Measurements from ENCODE around the gene FNDC11.
"Not testable (repeated sequence)": the region's sequence is repeated elsewhere in the genome, so short reads cannot be mapped to it uniquely, and the experiment has no call there.

FNDC11 gene

GRCh38 chr20:63567386-63568169, 13.6 kb downstream of the FNDC11 start:
- TF ChIP-seq, protein P1, sequence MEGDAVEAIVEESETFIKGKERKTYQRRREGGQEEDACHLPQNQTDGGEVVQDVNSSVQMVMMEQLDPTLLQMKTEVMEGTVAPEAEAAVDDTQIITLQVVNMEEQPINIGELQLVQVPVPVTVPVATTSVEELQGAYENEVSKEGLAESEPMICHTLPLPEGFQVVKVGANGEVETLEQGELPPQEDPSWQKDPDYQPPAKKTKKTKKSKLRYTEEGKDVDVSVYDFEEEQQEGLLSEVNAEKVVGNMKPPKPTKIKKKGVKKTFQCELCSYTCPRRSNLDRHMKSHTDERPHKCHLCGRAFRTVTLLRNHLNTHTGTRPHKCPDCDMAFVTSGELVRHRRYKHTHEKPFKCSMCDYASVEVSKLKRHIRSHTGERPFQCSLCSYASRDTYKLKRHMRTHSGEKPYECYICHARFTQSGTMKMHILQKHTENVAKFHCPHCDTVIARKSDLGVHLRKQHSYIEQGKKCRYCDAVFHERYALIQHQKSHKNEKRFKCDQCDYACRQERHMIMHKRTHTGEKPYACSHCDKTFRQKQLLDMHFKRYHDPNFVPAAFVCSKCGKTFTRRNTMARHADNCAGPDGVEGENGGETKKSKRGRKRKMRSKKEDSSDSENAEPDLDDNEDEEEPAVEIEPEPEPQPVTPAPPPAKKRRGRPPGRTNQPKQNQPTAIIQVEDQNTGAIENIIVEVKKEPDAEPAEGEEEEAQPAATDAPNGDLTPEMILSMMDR (IDR thresholded peaks at IDR 0.05), result peak; percentile 69
- H3K9me3 ChIP-seq, result no peaks in the 10 kb centered on the region
- peak overlapping the region; percentile 97 for H3K27ac ChIP-seq
- H3K4me1 ChIP-seq (ENCODE audit: control insufficient read depth in 1 of 2, insufficient read depth in 1 of 2, low read depth in 1 of 2, low read length in 1 of 2), result peaks cover 40 to 52% of the 10 kb centered on the region in 2 experiments
- peaks cover 85% of the 10 kb centered on the region for H3K36me3 ChIP-seq
- H3K27me3 ChIP-seq, result peaks cover 15% of the 10 kb centered on the region
- peak overlapping the region; percentile 63 to 69 for H3K4me3 ChIP-seq (ENCODE audit: low read depth in 1 of 2, low read length in 1 of 2)

GRCh38 chr20:63568170-63568981, 14.4 kb downstream of the FNDC11 start:
- H3K27me3 ChIP-seq, result peaks cover 15% of the 10 kb centered on the region
- peaks cover 48 to 60% of the 10 kb centered on the region in 2 experiments for H3K4me1 ChIP-seq (ENCODE audit: control insufficient read depth in 1 of 2, insufficient read depth in 1 of 2, low read depth in 1 of 2, low read length in 1 of 2)
- TF ChIP-seq, protein P1 (IDR thresholded peaks at IDR 0.05), result no peak
- peak overlapping the region; percentile 63 to 69 for H3K4me3 ChIP-seq (ENCODE audit: low read depth in 1 of 2, low read length in 1 of 2)
- H3K27ac ChIP-seq, result peak overlapping the region; percentile 97
- no peaks in the 10 kb centered on the region for H3K9me3 ChIP-seq
- peaks cover 82% of the 10 kb centered on the region for H3K36me3 ChIP-seq

DNA sequence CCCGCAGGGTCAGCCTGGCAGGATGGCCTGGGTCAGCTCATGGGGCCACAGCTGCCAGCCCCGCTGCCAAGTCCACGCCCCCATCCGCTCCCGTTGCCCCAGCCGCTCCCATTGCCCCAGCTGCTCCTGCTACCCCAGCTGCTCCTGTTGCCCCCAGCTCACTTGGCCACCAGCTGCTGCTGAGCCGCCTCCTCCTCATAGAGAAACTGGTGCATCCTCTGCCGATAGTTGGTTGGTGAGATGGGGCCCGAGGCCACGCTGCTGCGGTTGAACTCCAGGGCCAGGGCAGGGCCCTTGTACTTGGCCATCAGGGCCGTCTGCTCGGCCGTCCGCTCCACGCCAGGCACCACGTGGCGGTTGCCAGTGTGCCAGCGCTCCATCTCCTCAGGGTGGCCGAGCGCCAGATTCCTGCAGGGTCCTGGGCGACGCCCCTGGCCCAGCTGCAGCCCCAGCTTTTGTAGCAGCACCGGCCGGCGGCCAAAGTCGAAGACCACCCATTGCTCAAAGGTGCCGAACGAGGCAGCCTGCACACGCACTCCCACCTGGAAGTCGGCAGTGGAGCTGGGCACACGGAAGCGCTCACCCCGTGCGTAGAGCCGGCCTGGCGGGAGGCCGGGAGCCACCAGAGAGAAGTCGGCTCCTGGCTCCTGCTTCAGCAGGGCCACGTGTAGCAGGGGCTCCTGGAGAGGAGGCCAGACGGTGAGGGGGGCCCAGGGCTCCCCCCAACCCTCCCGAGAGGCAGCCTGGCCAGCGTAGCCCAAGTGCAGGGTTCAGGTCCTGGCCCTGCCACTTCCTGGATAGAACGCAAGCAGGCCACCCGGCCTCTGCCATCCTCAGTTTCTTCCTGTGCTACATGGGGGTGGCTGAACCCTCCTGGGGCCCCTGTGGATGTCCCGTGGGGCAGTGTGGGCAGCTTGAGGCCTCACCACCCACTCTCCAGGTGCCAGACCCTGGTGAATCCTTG, 15.3 kb downstream of the FNDC11 start:
- peaks cover 50 to 62% of the 10 kb centered on the region in 2 experiments for H3K4me1 ChIP-seq (ENCODE audit: control insufficient read depth in 1 of 2, insufficient read depth in 1 of 2, low read depth in 1 of 2, low read length in 1 of 2)
- peaks cover 73% of the 10 kb centered on the region for H3K36me3 ChIP-seq
- TF ChIP-seq, protein P1 (IDR thresholded peaks at IDR 0.05), result no peak
- no peaks in the 10 kb centered on the region for H3K9me3 ChIP-seq
- H3K27me3 ChIP-seq, result peaks cover 15% of the 10 kb centered on the region
- H3K27ac ChIP-seq, result peak overlapping the region; percentile 97
- H3K4me3 ChIP-seq (ENCODE audit: low read depth in 1 of 2, low read length in 1 of 2), result peak overlapping the region; percentile 63 to 69

- H3K9me3 ChIP-seq, result no peaks in the 10 kb centered on the region
- peaks cover 12% of the 10 kb centered on the region for H3K27me3 ChIP-seq
- TF ChIP-seq, protein P1 (IDR thresholded peaks at IDR 0.05), result no peak
- peaks cover 61% of the 10 kb centered on the region for H3K36me3 ChIP-seq
- H3K4me1 ChIP-seq (ENCODE audit: control insufficient read depth in 1 of 2, insufficient read depth in 1 of 2, low read depth in 1 of 2, low read length in 1 of 2), result peaks cover 61 to 74% of the 10 kb centered on the region in 2 experiments
- peak overlapping the region; percentile 6 for H3K27ac ChIP-seq
- H3K4me3 ChIP-seq (ENCODE audit: low read depth in 1 of 2, low read length in 1 of 2), result no peak overlapping the region
These were observed 16.5 kb downstream of the FNDC11 start for GRCh38 chr20:63570281-63571086.

GRCh38 chr20:63571087-63571478, 17.1 kb downstream of the FNDC11 start:
- peaks cover 55% of the 10 kb centered on the region for H3K36me3 ChIP-seq
- H3K4me3 ChIP-seq (ENCODE audit: low read depth in 1 of 2, low read length in 1 of 2); H3K27me3 ChIP-seq; H3K9me3 ChIP-seq; H3K27ac ChIP-seq: not testable (repeated sequence)
- peaks cover 61 to 74% of the 10 kb centered on the region in 2 experiments for H3K4me1 ChIP-seq (ENCODE audit: control insufficient read depth in 1 of 2, insufficient read depth in 1 of 2, low read depth in 1 of 2, low read length in 1 of 2)

Data from neutrophil (primary cell).